IPS DF 6.9 (cell line): ENCODE results near the gene ZNF300.

Experiments
- DNase-seq: peaks from one replicate; pipeline ENCODE4 v3.0.0-alpha.2; 2013; ENCODE audit warnings: low read depth, low spot score
- H3K27ac ChIP-seq: one replicate; pipeline ENCODE4 v1.5.1; 2013; ENCODE audit warnings: low read length, control low read depth
- H3K27me3 ChIP-seq: 2 replicates; pipeline ENCODE4 v1.6.1; 2013; ENCODE audit warnings: mild to moderate bottlenecking, low read length; ENCODE audit not compliant: control insufficient read depth, insufficient read depth
- H3K36me3 ChIP-seq: 2 replicates; pipeline ENCODE4 v1.6.1; 2013; ENCODE audit warnings: low read length; ENCODE audit not compliant: control insufficient read depth, insufficient read depth
- H3K4me1 ChIP-seq: 2 replicates; pipeline ENCODE4 v1.6.1; 2013; ENCODE audit warnings: low read length; ENCODE audit not compliant: control insufficient read depth, insufficient read depth
- H3K4me3 ChIP-seq: 2 replicates; pipeline ENCODE4 v1.5.1; 2013; ENCODE audit warnings: mild to moderate bottlenecking, low read length
- H3K9me3 ChIP-seq: 2 replicates; pipeline ENCODE4 v1.6.1; 2013; ENCODE audit warnings: low read length, inconsistent platforms; ENCODE audit not compliant: control insufficient read depth, insufficient read depth
- whole genome bisulfite sequencing: extraction: QIAGEN DNeasy Blood & Tissue Kit; methylation state at CpG from one replicate; pipeline ENCODE4 v1.1.7; 2013; ENCODE audit warnings: mixed read lengths, missing lambda C conversion rate; ENCODE audit not compliant: insufficient read length, insufficient coverage; 5-methylcytosine and 5-hydroxymethylcytosine counted together

ZNF300 gene

DNA sequence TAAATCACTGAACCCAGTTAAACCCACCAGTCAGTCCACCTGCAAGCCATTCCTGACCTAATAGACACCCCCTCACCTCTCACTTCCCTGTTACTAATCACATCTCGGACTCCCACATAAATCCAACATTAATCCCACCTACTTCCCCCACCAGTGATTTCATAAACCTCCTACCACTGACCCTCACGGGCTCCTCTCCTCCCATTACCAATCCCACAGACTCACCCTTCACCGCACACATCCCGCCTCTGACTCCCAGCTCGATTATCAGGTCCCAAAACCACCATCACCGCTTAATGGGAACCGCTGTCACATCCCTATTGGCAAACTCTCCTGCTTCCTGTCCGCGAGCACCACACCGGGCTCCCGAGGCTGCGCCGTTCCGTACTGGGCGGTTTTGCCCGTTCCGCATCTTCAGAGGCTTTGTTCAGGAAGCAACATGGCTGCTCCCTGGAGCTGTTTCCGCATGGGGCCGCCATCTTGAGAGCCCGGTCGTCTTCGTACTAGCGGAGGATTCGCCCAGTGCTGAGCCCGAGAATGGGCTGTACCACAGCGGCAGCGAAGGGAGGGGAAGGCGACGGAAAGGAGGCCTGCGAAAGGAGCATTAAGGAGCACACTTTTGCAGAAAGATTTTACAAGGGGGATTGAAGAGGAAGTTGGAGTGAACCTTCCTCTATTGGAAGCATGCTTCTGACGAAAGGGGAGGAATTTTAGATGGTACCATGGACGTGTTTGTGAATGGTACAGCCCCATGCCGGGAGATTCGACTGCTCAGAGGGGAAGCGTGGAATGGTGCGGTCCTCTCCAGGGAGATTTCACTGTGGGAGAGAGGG is at the start of gene ZNF300:
Gene ZNF300, minus strand, starts transcription at position 502 of the 833 bp plus-strand sequence. CDS start 1,825 bp downstream, outside the sequence.
- Histone ChIP-seq H3K27me3 (no peaks in the 10 kb centered on the region), H3K4me3 (peak within 1 kb of the TSS; percentile 84; the same call in 1 of the 2 replicates), H3K4me1 (no peaks in the 10 kb centered on the region), H3K36me3 (peaks cover 2% of the 10 kb centered on the region; the same call in 1 of the 2 replicates), H3K9me3 (no peaks in the 10 kb centered on the region; the same call in 1 of the 2 replicates), H3K27ac (no peak within 1 kb of the TSS)
- DNase-seq: peak; percentile 96
- WGBS: 100% methylated on average over 1 of the region's 36 CpGs

DNA sequence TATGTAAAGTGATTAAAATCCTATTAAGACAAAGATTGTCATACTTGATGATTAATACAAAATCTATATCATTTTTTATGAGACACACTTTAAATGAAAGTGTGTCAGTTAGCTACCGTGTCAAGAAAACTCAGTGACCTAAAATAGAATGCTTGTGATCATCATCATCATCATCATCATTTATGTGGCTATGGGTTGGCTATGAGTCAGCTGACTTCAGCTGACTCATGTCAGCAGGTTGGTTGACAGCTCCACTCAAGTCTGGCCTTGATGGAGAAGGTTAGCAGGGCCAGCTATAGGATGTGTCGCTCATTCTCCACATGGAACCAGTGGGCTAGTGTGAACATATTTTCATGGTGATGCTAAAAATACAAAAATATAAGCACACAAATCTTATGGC is 43.8 kb upstream of the ZNF300 start:
- H3K4me3 ChIP-seq: no peak overlapping the region
- H3K27me3 ChIP-seq: no peaks in the 10 kb centered on the region
- WGBS: no CpG with 5 or more reads among the region's 2 CpGs
- H3K4me1 ChIP-seq: no peaks in the 10 kb centered on the region
- no peaks in the 10 kb centered on the region for H3K36me3 ChIP-seq
- no peak for DNase-seq
- H3K27ac ChIP-seq: no peak overlapping the region
- peaks cover 6% of the 10 kb centered on the region for H3K9me3 ChIP-seq

DNA sequence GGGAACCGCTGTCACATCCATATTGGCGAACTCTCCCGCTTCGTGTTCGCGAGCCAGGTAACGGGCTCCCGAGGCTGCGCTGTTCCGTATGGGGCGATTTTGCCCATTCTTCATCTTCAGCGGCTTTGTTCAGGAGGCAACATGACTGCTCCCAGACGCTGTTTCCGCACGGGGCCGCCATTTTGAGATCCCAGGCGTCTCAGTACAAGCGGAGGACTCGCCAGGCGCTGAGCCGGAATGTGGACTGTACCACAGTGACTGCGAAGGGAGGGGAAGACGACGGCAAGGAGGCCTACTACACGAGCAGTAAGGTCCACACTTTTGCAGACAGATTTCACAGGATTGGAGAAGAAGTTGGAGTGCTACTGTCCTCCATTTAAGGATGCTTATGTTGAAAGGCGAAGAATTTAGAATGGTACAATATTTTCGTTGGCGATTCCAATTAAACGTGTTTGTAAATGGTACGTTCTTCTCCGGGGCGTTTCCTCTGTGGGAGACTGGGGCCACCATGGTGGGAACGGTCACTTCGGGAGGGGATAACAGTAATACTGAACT is 41.6 kb upstream of the ZNF300 start:
- no peak overlapping the region for H3K27ac ChIP-seq
- no peaks in the 10 kb centered on the region for H3K36me3 ChIP-seq
- no peak for DNase-seq
- H3K4me1 ChIP-seq: no peaks in the 10 kb centered on the region
- H3K4me3 ChIP-seq: no peak overlapping the region
- WGBS: 100% methylated on average over 4 of the region's 34 CpGs
- no peaks in the 10 kb centered on the region for H3K27me3 ChIP-seq
- H3K9me3 ChIP-seq: peaks cover 5% of the 10 kb centered on the region

DNA sequence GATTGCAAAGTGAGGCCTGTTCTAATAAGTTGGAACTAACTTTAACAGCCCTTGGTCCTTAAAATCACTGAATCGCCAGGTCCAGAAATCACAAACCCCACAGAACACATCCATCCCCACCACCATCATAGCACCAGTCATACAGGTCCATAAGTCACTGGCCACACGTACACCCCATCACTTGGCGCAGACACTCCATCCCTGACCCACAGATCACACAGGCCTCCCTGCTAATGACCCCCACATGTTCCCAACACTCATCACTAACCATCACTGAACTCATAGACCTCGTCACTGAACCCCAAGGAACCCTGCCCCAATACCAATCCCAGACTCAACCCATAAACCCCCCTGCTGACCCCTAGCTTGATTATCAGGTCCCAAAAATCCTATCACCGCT is 41.2 kb upstream of the ZNF300 start:
- H3K4me1 ChIP-seq: no peaks in the 10 kb centered on the region
- no CpG with 5 or more reads among the region's 5 CpGs for WGBS
- no peaks in the 10 kb centered on the region for H3K36me3 ChIP-seq
- DNase-seq: no peak
- peaks cover 5% of the 10 kb centered on the region for H3K9me3 ChIP-seq
- no peak overlapping the region for H3K4me3 ChIP-seq
- H3K27ac ChIP-seq: no peak overlapping the region
- H3K27me3 ChIP-seq: no peaks in the 10 kb centered on the region

DNA sequence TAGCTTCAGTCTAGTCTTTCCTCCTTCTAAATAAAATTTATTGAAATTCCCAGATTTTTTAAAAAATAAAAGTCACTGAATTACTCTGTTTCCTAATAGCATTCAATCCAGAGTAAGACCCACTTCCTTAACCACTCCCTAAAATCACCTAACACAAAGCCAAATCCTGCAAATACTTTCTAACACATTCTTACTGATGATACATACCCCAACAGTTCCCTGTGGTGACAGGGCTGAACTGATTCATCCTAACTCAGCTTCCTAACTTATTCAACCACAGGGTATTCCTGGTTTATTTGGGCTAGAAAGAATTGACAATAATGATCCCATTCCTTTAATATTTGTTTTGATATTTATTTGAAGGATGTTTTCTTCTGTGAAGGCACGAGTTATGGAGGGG is 40.7 kb upstream of the ZNF300 start:
- peaks cover 5% of the 10 kb centered on the region for H3K9me3 ChIP-seq
- no peaks in the 10 kb centered on the region for H3K27me3 ChIP-seq
- no peak overlapping the region for H3K4me3 ChIP-seq
- no peak for DNase-seq
- no peaks in the 10 kb centered on the region for H3K36me3 ChIP-seq
- H3K4me1 ChIP-seq: no peaks in the 10 kb centered on the region
- no CpG with 5 or more reads among the region's 1 CpG for WGBS
- H3K27ac ChIP-seq: no peak overlapping the region

DNA sequence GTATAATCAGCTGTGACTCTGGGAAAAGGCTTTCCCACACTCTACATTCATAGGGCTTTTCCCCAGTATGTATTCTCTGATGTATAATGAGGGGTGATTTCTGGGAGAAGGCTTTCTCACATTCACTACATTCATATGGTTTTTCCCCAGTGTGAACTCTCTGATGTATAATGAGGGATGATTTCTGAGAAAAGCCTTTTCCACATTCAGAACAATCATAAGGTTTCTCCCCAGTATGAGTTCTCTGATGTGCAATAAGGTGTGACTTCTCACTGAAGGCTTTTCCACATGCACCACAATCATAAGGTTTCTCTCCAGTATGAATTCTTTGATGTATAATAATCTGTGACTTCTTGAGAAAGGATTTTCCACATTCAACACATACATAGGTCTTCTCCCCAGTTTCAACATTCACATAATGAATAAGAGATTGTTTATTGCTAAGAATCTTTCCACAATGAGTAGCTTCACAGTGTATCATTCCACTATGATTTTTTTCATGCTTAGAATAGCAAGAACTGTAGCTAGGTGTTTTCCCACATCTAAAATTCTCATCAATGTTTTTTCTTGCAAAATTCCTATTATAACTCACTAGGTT is 26.7 kb upstream of the ZNF300 start:
- no peak overlapping the region for H3K4me3 ChIP-seq
- no peak for DNase-seq

DNA sequence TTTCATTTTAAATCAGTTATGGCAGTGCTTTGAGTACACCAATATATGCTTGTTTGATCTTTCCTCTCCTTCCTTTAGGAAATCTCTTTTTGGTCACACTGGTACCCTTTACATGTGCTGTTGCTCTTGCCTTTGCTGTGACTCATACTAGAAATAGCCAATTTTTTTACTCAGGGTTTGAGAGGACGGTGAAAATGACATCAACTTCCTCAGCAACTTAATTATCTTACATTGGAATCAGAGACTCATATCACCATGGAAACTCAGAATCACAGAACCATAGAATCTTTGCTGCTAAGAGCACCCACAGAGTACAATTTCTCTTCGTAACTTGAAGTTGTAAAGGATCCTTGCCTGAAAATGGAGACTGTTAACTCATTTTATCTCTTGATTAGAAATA is 13.8 kb upstream of the ZNF300 start:
- Histone ChIP-seq H3K36me3 (no peaks in the 10 kb centered on the region), H3K4me1 (no peaks in the 10 kb centered on the region), H3K4me3 (no peak overlapping the region), H3K9me3 (no peaks in the 10 kb centered on the region; the same call in 1 of the 2 replicates), H3K27me3 (no peaks in the 10 kb centered on the region), H3K27ac (no peak overlapping the region)
- DNase-seq: no peak
- no CpG with 5 or more reads among the region's 2 CpGs for WGBS

More for the DNA sequence above, 26.7 kb upstream of the ZNF300 start:
- Histone ChIP-seq H3K27me3 (no peaks in the 10 kb centered on the region), H3K9me3 (peaks cover 5% of the 10 kb centered on the region), H3K36me3 (no peaks in the 10 kb centered on the region), H3K27ac (no peak overlapping the region), H3K4me1 (no peaks in the 10 kb centered on the region)

DNA sequence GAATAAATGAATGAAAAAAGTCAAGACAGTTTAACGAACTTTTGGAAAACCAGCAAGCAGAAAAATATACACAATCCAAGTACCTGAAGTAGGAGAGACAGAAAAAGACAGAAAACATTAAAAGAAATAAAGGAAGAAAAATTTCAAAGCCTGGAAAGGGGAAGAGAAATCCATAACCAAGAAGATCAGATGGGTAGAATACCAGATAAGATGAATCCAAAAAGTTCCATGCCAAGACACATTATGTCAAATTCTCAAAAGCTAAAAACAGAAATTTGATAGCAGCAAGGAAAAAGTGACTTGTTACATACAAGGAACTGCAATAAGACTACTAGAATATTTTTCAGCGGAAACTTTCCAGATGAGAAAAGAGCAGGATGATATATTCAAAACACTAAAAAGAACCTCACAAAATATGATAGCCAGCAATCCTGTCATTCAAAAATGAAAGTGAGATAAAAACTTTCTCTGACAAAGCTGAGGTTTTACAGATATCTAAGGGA is 7.6 kb upstream of the ZNF300 start:
- Histone ChIP-seq H3K27me3 (no peaks in the 10 kb centered on the region), H3K4me1 (no peaks in the 10 kb centered on the region), H3K9me3 (no peaks in the 10 kb centered on the region; the same call in 1 of the 2 replicates), H3K36me3 (no peaks in the 10 kb centered on the region), H3K4me3 (no peak overlapping the region), H3K27ac (no peak overlapping the region)
- no CpG with 5 or more reads among the region's 2 CpGs for WGBS
- DNase-seq: no peak

DNA sequence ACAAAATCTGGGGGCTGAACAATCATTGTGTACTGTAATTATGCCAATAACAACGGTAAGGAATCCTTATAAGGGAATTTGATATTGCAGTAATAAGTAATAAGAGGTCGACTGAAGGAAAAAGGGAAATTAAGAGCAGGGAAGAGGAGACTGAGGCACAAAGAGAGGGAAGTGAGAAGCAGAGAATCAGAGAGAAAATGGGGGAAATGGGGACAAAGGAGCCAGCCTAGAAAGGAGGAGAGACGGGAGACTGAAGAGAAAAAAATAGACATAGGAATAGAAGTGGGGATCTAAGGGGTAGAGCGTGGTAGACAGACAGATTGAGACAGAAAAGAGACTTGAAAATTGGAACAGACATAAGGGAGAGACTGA is 518 bp upstream of the ZNF300 start:
- no peaks in the 10 kb centered on the region for H3K27me3 ChIP-seq
- H3K27ac ChIP-seq: no peak overlapping the region
- DNase-seq: no peak
- peak overlapping the region; percentile 84; the same call in 1 of the 2 replicates for H3K4me3 ChIP-seq
- no peaks in the 10 kb centered on the region for H3K4me1 ChIP-seq
- WGBS: no CpG with 5 or more reads among the region's 4 CpGs
- H3K9me3 ChIP-seq: no peaks in the 10 kb centered on the region; the same call in 1 of the 2 replicates
- H3K36me3 ChIP-seq: peaks cover 2% of the 10 kb centered on the region; the same call in 1 of the 2 replicates

DNA sequence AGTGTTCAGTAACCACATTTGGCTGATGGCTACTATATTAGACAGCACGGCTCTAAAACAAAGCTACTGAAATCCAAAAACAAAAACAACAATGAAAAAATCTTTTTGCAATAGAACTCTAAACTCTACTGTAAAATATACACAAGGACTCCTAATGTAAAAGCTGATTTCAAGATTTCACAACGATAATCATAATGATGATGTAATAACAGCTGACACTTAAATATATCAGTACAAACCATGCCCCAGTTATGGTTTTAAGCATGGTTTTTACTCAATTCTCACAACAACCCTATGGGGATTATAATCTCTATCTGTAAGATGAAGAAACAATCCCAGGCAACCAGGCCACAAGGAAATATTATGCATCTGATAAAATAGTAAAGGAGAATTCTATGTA is 3.3 kb downstream of the ZNF300 start:
- DNase-seq: no peak
- WGBS: no CpG with 5 or more reads among the region's 2 CpGs
- no peaks in the 10 kb centered on the region for H3K4me1 ChIP-seq
- H3K4me3 ChIP-seq: no peak overlapping the region
- H3K9me3 ChIP-seq: peaks cover 5% of the 10 kb centered on the region; the same call in 1 of the 2 replicates
- no peaks in the 10 kb centered on the region for H3K27me3 ChIP-seq
- peaks cover 14% of the 10 kb centered on the region; the same call in 1 of the 2 replicates for H3K36me3 ChIP-seq
- H3K27ac ChIP-seq: no peak overlapping the region
